Measurements from ENCODE around the gene SLC35E2B. TPM values are rescaled to one million over a fixed set of nuclear protein-coding genes. Genes with fewer than 3 reads are reported as not detected.

Gene SLC35E2B
- polyA plus RNA-seq, 1 donor from 2014 or later: 41.0 TPM

- Mint-ChIP-seq H3K36me3 (peaks cover 2% of the 10 kb centered on the region), H3K4me1 (peaks cover 18 to 22% (median 20%) of the 10 kb centered on the region in 3 donors), H3K4me3 (no peak overlapping the region), H3K27me3 (no peaks in the 10 kb centered on the region), H3K27ac (peak overlapping the region in 2 of 3 donors; percentile 45 to 67), H3K9me3 (no peaks in the 10 kb centered on the region)
These were observed 82.6 kb downstream of the SLC35E2B start for GRCh38 chr1:1609822-1610485.

Other genes with a start within 250 kb of the SLC35E2B start
- 6.2 TPM for gene ATAD3C, start 243.1 kb downstream of the SLC35E2B start, polyA plus RNA-seq
- gene ATAD3B, start 221.0 kb downstream of the SLC35E2B start, polyA plus RNA-seq: 10.8 TPM
- 12.8 TPM for gene ATAD3A, start 180.6 kb downstream of the SLC35E2B start, polyA plus RNA-seq
- not detected for gene TMEM240, start 152.2 kb downstream of the SLC35E2B start, polyA plus RNA-seq
- 176 TPM for gene SSU72, start 117.9 kb downstream of the SLC35E2B start, polyA plus RNA-seq
- not detected for gene FNDC10, start 92.7 kb downstream of the SLC35E2B start, polyA plus RNA-seq
- gene MIB2, start 77.3 kb downstream of the SLC35E2B start, polyA plus RNA-seq: 22.4 TPM
- gene MMP23B, start 60.6 kb downstream of the SLC35E2B start, polyA plus RNA-seq: 0.93 TPM
- 19.9 TPM for gene CDK11B, start 33.8 kb downstream of the SLC35E2B start, polyA plus RNA-seq
- 20.7 TPM for gene CDK11A, start 31.6 kb upstream of the SLC35E2B start, polyA plus RNA-seq
- 55.6 TPM for gene NADK, start 85.7 kb upstream of the SLC35E2B start, polyA plus RNA-seq
- gene GNB1, start 198.3 kb upstream of the SLC35E2B start, polyA plus RNA-seq: 40.0 TPM
- not detected for gene CALML6, start 222.5 kb upstream of the SLC35E2B start, polyA plus RNA-seq
- gene TMEM52, start 226.5 kb upstream of the SLC35E2B start, polyA plus RNA-seq: not detected